ENCODE data around the gene BTF3.
"Not testable (repeated sequence)": the region's sequence is repeated elsewhere in the genome, so short reads cannot be mapped to it uniquely, and the experiment has no call there.

Gene BTF3

GRCh38 chr5:73498057-73498992 lies at the start of gene BTF3:
TSS of gene BTF3 (plus strand) at chr5:73498442. CDS start at chr5:73498668, 226 bp downstream.
- DNase-seq (ENCODE audit: low spot score) = peak; percentile 92

GRCh38 chr5:73448463-73449136 lies 49.6 kb upstream of the BTF3 start, which contains the start of gene FOXD1:
TSS of gene FOXD1 (minus strand) at chr5:73448777. CDS start at chr5:73448362, 415 bp downstream.
- peak; percentile 27 for DNase-seq (ENCODE audit: low spot score)

DNA sequence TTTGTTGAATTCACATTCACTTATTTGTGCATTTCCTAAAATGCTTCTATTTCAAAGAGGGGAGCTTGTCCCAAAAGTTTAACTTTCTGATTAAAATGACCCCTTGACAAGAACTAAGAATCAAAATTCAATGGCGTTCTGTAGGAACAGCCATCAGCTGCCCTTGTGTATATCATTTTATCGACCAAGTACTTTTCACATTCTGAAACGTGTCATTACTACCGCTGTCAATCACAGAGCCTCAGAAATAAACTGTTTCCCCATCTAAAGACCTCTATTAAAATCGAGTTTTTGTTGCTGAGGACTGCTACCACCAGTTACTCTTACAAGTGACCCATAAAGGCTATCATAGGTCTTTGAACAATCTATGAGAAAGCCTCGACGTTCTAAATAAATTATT lies 48.1 kb upstream of the BTF3 start:
- DNase-seq (ENCODE audit: low spot score) = no peak

GRCh38 chr5:73450672-73451223 lies 47.5 kb upstream of the BTF3 start:
- DNase-seq (ENCODE audit: low spot score) = no peak

DNA sequence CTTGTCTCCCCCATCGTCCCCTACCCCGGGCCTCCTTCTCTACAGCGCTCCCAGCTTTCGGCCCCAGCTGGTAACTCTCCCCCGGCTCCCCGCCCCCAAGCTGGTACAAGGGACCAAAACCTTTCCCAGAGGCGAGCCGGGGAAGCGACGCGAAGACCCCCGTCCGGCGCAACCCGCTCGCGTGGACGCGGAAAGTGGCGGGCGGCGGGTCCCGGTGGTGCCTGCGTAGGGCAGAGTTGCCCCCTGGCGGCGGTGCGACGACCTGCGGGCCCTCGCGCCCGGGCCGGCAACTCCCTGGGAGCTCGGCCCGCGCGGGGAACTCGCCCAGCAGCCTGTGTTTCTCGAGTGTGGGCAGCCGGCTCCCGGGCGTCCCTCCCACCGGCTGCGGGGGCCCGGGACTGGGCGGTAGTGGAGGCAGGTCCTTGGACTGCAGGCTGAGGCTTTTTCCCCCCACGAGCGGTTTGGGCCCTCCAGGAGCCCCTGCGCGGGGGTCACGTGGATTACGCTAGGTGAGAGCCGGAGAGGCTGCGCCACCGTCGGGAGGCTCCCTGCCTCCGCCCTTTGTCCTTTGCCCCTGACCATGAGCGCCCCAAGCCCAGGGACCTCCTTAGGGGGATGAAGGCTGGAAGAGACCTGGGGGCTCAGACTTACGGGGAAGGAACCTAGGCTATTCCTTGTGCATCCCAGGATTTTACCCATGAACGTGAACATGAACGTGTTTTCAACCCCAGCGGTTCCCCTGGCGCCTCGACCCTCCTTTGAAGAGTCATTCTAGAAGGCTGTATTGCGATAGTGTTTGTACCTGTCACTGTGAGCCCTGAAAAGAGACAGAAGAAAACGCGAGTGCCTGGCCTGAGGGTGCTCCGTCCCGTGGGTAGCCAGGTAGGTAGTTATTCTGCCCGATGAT lies 46.8 kb upstream of the BTF3 start:
- peak; percentile 63 for DNase-seq (ENCODE audit: low spot score)

- no peak for DNase-seq (ENCODE audit: low spot score)
Measured at GRCh38 chr5:73452215-73452614, 46.0 kb upstream of the BTF3 start.

DNA sequence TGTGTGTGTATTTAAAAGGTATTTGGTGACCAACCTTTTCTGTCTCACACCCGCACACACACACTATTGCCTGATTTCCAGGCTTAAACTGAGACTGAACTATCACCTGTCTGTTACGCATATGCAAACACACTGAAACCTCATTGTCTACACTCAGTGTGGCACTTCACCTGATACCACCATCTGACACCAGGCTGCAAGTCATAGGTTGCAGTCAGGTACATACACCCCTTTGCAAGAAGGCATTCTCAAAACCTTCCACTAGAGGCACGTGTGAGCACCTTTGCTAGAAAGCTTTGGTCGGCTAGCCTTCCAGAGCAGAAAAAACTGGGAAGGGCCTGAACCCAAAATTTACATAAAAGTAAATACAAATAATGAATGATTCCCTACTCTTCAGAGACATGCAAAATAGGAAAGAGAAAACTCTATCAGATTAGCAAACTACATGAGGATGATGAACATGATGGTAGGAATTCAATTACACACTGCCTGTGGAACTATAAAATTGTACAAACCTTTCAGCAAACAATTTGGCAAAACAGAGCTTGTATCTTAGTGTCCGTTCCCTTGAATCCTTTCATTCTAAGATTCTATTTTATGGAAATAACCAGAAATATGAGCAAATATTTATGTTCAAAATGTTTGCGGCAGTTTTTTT lies 43.7 kb upstream of the BTF3 start:
- peak; percentile 48 for DNase-seq (ENCODE audit: low spot score)

GRCh38 chr5:73456462-73456861 lies 41.8 kb upstream of the BTF3 start:
- not testable (repeated sequence) for DNase-seq (ENCODE audit: low spot score)

GRCh38 chr5:73459366-73459765 lies 38.9 kb upstream of the BTF3 start:
- DNase-seq (ENCODE audit: low spot score) = no peak

DNA sequence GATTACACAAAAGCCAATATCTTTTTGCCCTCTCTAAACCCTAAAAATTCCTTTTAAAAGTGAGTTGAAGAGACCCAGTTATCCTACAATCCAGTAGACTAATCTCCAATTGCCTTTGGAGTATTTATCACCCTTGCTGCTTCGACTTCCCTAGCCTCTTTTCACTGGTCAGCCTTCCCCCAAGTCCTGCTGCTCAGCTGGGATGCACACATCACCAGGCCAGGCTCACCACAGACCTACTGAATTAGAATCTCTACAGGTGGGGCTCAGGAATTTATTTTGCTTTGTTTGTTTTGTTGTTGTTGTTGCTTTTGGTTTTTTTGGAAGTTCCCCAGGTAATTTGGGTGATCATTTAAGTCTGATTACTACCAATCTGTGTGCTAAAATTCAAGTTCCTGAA lies 38.1 kb upstream of the BTF3 start:
- DNase-seq (ENCODE audit: low spot score) = no peak

DNA sequence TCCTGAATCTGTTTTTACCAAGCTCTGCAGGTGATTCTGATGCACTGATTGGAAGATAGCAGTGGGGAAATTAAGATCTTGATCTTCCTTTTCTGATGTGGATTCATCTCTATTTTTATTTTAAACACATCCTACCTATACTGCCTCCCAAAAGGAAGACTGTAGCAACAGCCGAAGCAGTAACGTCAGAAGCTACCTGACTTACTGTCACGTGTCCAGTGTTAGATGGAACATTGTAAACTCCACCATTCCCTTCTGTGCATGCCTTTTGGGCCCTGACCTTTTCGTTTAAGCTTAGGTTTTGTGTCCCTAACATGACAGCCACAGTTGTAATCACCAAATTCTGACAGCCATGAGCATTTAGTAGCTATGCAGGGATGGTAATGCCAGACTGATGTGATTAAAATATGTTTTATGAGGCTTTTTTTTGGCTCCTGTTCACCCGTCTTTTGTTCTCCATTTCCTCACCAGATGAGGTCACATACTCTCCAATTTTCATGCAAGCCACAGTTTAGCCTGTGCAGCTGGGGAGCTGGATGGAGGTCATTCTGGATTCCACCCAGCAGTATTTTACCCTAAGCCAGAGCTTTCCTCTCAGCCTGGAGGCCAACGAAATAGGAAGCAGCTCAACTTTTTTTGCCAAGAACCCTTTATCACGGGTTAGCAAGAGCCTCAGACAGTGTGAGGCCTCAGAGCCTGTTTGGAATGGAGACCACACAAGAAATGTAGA lies 34.1 kb upstream of the BTF3 start:
- no peak for DNase-seq (ENCODE audit: low spot score)

- DNase-seq (ENCODE audit: low spot score) = not testable (repeated sequence)
Measured at GRCh38 chr5:73468638-73469037, 29.6 kb upstream of the BTF3 start.

DNA sequence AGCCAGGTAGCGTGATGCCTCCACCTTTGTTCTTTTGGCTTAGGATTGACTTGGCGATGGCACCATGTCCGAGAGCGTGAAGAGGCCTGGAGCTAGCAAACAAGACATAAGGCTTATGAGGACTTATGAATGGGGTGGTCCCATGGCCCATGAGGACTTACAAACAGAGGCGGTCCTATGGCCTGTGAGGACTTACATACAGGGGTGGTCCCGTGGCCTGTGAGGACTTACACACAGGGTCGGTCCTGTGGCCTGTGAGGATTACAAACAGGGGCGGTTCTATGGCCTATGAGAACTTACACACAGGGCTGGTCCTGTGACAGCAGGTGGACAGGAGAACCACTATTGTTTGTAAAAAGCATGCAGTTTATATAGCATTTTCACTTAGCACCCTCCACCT lies 28.4 kb upstream of the BTF3 start:
- no peak for DNase-seq (ENCODE audit: low spot score)

GRCh38 chr5:73471654-73472053 lies 26.6 kb upstream of the BTF3 start:
- DNase-seq (ENCODE audit: low spot score) = no peak

GRCh38 chr5:73472116-73472515 lies 26.1 kb upstream of the BTF3 start:
- DNase-seq (ENCODE audit: low spot score) = no peak

- no peak for DNase-seq (ENCODE audit: low spot score)
Measured at GRCh38 chr5:73480500-73480899, 17.7 kb upstream of the BTF3 start.

DNA sequence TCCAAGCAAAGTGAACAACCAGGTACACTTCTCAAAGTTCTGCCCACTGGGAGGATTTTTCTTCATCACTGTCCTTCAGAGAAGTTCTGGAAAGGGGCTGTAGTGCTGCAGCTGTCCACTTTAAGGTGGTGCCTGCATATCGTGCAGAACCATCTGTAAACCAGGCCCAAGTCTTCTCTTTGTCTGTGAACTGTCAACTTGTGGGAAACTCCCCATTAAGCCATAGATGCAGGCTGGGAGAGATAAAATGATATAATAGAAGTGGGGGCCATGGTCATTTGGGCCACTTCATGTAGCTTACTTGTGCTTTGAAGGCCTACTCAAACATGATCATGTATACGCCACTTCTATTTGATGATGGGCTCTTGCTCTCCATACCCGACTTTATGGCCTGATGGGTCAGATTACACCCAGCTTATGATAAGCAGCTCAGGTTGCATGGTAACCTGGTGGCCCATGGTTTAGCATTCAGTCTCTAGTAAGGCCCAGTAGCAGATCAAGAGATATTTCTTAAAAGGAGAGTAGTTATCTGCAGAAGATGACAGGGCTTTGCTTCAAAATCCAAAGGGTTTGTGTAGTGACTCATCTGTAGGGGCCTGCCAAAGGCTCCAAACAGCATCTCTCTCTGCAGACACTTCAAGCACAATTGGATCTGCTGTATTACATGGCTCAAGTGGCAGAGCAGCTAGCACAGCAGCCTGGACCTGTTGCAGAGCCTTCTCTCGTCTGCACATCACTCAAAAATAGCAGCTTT lies 15.7 kb upstream of the BTF3 start:
- DNase-seq (ENCODE audit: low spot score) = no peak

- no peak for DNase-seq (ENCODE audit: low spot score)
Measured at GRCh38 chr5:73483676-73484075, 14.6 kb upstream of the BTF3 start.

DNA sequence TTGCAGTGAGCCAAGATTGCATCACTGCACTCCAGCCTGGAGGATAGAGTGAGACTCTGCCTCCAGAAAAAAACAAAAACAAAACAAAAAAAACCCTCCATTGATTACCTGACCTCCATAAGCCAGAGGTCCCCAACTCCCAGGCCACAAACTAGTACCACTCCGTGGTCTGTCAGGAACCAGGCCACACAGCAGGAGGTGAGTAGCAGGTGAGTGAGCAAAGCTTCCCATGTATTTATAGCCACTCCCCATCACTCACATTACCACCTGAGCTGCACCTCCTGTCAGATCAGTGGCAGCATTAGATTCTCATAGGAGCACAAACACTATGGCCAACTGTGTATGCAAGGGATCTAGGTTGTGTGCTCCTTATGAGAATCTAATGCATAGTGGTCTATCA lies 13.7 kb upstream of the BTF3 start:
- DNase-seq (ENCODE audit: low spot score) = no peak

DNA sequence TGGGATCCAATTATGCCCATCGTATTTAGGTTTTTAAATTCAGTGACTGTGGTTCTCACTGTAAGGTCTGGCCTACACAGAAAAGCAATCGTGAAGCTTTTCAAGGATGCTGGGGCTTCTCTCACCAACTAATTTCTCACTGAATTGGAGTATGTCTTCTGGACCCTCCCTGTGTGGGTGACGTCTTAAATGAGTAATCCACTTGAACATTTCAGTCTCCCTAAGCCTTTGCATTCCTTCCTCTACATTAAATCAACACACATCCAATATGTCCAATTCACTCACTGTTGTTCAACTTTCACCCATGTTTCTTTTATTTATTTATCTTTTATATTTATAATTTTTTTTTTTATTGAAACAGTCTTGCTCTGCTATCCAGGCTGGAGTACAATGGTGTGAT lies 12.5 kb upstream of the BTF3 start:
- DNase-seq (ENCODE audit: low spot score) = no peak
